ENCODE measurements around the gene DEF6. TPM values are rescaled to one million over a fixed set of nuclear protein-coding genes. Genes with fewer than 3 reads are reported as not detected.

The DEF6 gene
- polyA plus RNA-seq, 1 of the 3 experiments (the other 2 are of a cell fraction) = 0.13 TPM

- TF ChIP-seq REST (IDR thresholded peaks at IDR 0.05; ENCODE audit: low read depth, low read length) (no peak), FOXM1 (IDR thresholded peaks at IDR 0.05; ENCODE audit: low read depth) (no peak), ELF1 (IDR thresholded peaks at IDR 0.05) (no peak), GATA2 (CRISPR knock-in tag; IDR thresholded peaks at IDR 0.05) (0 out of 2 replicates have a peak, but pooled peaks have one; percentile 16), CTCF (IDR thresholded peaks at IDR 0.05) (no peak), RCOR1 (IDR thresholded peaks at IDR 0.05; ENCODE audit: low read length) (peak; percentile 28; the same call in 1 of the 2 replicates), TCF12 (IDR thresholded peaks at IDR 0.05) (no peak), NFIC (IDR thresholded peaks at IDR 0.05; ENCODE audit: borderline replicate concordance) (no peak), SIN3A (IDR thresholded peaks at IDR 0.05; ENCODE audit: borderline replicate concordance, low read depth, low read length) (no peak)
Measured at GRCh38 chr6:35318196-35319171, 20.9 kb downstream of the DEF6 start (continued).

- Histone ChIP-seq H3K9ac (no peak overlapping the region), H3K4me1 (ENCODE audit: control insufficient read depth in 1 of 2, insufficient read depth in 2 of 2, low read depth in 1 of 2, low read length in 1 of 2) (peaks cover 0 to 7% of the 10 kb centered on the region in 2 experiments; a peak in 1 of 4 replicates), H3K79me2 (ENCODE audit: insufficient read depth) (no peaks in the 10 kb centered on the region), H3F3A (replicated peaks; ENCODE audit: insufficient read depth) (no peaks in the 10 kb centered on the region), H3K9me3 (no peaks in the 10 kb centered on the region), H3K36me3 (replicated peaks in 1 of 2; ENCODE audit: control insufficient read depth in 1 of 2, insufficient read depth in 2 of 2, low read length in 1 of 2) (no peaks in the 10 kb centered on the region), H3K27me3 (ENCODE audit: insufficient read depth) (peaks cover 10% of the 10 kb centered on the region; the same call in 1 of the 2 replicates), H3K4me2 (no peak overlapping the region), H2AFZ (ENCODE audit: low read depth) (no peak overlapping the region), H4K20me1 (ENCODE audit: insufficient read depth) (no peaks in the 10 kb centered on the region), H3K9me2 (no peaks in the 10 kb centered on the region), H3K4me3 (ENCODE audit: low read depth in 2 of 2, low read length in 1 of 2) (no peak overlapping the region), H3K27ac (ENCODE audit: low read depth in 2 of 2, low read length in 1 of 2) (no peak overlapping the region)
- TF ChIP-seq EZH2phosphoT487 (IDR thresholded peaks at IDR 0.05; ENCODE audit: borderline replicate concordance, low read depth) (no peak), FOXJ3 (CRISPR knock-in tag; IDR thresholded peaks at IDR 0.05) (no peak), MAX (IDR thresholded peaks at IDR 0.05; ENCODE audit: low read depth) (no peak)
- ChIA-PET CTCF (interaction anchor here (1.2 to 4.5 kb wide), 5 partner anchors 11 to 130 kb away, joined by 4 to 23 read pairs (median 5); partner anchors contain the start of gene PPARD), POLR2A (no interaction called here)
- peak; percentile 10 for DNase-seq
- 90% methylated on average over 20 of the region's 20 CpGs for WGBS (ENCODE audit: low lambda C conversion rate)
Measured at GRCh38 chr6:35319346-35320030, 21.9 kb downstream of the DEF6 start.
